SK-N-SH treated with all-trans-retinoic acid at 6 μM for 48 hours (cell line): ENCODE data around the gene CNTLN.

ENCODE experiments used
- CREB5 ChIP-seq: fragments of 250-450 bp; sonication (Bioruptor Pico); IDR thresholded peaks from 2 replicates; pipeline ENCODE4 v1.5.1; 2020; ENCODE audit warnings: low read depth, mild to moderate bottlenecking, moderate library complexity
- RARB ChIP-seq: fragments of 250-450 bp; sonication (Bioruptor Pico); IDR thresholded peaks from 2 replicates; pipeline ENCODE4 v1.8.0; 2021; ENCODE audit warnings: mild to moderate bottlenecking, moderate library complexity
- TOX ChIP-seq: fragments of 250-450 bp; sonication (Bioruptor Pico); IDR thresholded peaks from 2 replicates; pipeline ENCODE4 v1.8.0; 2021; ENCODE audit warnings: mild to moderate bottlenecking, moderate library complexity, borderline replicate concordance
- ZFP30 ChIP-seq: fragments of 450-650 bp; formaldehyde crosslinking; IDR thresholded peaks from 2 replicates; pipeline ENCODE4 v1.5.0; 2022; ENCODE audit warnings: mild to moderate bottlenecking, moderate library complexity
- ZNF565 ChIP-seq: fragments of 450-650 bp; formaldehyde crosslinking; conservative IDR thresholded peaks from 2 replicates; pipeline ENCODE4 v1.5.0; 2020; ENCODE audit warnings: low read depth, mild to moderate bottlenecking, moderate library complexity

- TF ChIP-seq CREB5 (CRISPR knock-in tag) (no peak), RARB (CRISPR knock-in tag) (no peak), TOX (CRISPR knock-in tag) (no peak), ZNF565 (CRISPR knock-in tag) (no peak), ZFP30 (CRISPR knock-in tag) (no peak)
Observed at GRCh38 chr9:17349831-17350230, 215.0 kb downstream of the CNTLN start.
